Measurements from ENCODE around the gene NTF4.
"Not testable (repeated sequence)": the region's sequence is repeated elsewhere in the genome, so short reads cannot be mapped to it uniquely, and the experiment has no call there.

The NTF4 gene

DNA sequence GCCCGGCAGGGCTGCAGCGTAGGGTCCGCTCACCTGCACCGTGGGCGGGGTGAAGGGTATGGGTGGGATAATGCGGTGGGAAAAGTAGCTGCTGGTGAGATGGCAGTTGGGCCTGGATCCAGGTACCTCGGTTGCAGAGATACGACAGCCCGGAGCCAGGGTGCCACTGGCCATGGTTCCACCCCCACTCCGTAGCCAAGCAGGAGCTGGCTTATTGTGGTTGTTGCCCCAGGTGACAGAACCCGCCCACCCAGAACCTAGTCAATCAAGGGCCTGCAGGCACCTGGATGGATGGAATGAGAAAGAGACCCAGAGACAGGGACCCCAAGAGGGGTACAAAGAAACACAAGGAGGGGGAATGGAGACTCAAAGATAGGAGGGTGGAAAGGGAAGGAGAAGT lies 44.3 kb downstream of the NTF4 start:
- Histone ChIP-seq H3K9ac (no peak overlapping the region), H3K9me3 (ENCODE audit: control insufficient read depth, low read length) (no peaks in the 10 kb centered on the region), H3K27ac (no peak overlapping the region), H3K4me2 (ENCODE audit: low read length) (no peak overlapping the region), H3K4me3 (ENCODE audit: low read depth, low read length) (no peak overlapping the region), H3K4me1 (peaks cover 5% of the 10 kb centered on the region), H3K27me3 (ENCODE audit: control insufficient read depth, insufficient read depth, low read length) (no peaks in the 10 kb centered on the region), H3K36me3 (ENCODE audit: control insufficient read depth, insufficient read depth, low read length) (no peaks in the 10 kb centered on the region), H2AFZ (no peak overlapping the region), H3K79me2 (no peaks in the 10 kb centered on the region)
- TF ChIP-seq, protein P1, sequence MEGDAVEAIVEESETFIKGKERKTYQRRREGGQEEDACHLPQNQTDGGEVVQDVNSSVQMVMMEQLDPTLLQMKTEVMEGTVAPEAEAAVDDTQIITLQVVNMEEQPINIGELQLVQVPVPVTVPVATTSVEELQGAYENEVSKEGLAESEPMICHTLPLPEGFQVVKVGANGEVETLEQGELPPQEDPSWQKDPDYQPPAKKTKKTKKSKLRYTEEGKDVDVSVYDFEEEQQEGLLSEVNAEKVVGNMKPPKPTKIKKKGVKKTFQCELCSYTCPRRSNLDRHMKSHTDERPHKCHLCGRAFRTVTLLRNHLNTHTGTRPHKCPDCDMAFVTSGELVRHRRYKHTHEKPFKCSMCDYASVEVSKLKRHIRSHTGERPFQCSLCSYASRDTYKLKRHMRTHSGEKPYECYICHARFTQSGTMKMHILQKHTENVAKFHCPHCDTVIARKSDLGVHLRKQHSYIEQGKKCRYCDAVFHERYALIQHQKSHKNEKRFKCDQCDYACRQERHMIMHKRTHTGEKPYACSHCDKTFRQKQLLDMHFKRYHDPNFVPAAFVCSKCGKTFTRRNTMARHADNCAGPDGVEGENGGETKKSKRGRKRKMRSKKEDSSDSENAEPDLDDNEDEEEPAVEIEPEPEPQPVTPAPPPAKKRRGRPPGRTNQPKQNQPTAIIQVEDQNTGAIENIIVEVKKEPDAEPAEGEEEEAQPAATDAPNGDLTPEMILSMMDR (IDR thresholded peaks at IDR 0.05), result no peak

DNA sequence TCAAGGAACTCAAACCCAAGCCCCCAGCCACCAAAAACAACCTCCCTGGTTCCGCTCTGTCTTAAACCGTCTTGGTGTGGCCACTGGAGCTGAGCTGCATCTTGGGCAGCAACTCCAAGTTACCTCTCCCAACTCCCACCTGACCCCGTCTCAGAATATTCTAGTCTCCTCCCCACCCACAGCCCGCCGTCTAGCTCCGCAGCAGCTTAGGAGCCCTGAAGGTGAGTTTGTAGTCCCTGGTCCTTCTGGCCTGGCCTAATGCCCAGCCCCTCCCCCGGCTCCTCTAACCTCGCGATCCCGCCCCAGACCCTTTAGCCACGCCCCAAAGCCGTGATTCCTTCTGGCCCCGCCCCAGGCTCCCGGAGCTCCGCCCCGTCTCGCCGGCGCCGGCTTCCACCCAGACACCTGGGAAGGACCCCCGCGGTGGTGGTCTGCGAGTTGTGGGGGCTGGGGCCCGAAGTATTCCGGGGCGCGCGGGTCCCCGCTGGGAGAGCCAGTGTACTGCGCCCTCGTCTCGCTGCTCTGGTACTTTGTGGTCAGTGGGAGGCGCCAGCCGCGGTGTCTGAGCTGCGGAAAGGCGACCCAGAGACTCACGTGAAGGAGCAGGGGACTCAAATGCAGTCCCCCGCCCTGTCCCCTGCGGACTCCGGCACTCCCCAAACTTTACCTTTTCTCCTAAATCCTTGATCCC lies 45.2 kb downstream of the NTF4 start:
- Histone ChIP-seq H3K4me2 (ENCODE audit: low read length) (peak overlapping the region; percentile 88), H3K36me3 (ENCODE audit: control insufficient read depth, insufficient read depth, low read length) (no peaks in the 10 kb centered on the region), H3K9me3 (ENCODE audit: control insufficient read depth, low read length) (no peaks in the 10 kb centered on the region), H3K4me3 (ENCODE audit: low read depth, low read length) (peak overlapping the region; percentile 52), H3K27ac (no peak overlapping the region), H3K27me3 (ENCODE audit: control insufficient read depth, insufficient read depth, low read length) (no peaks in the 10 kb centered on the region), H3K9ac (no peak overlapping the region), H3K4me1 (peaks cover 5% of the 10 kb centered on the region), H3K79me2 (no peaks in the 10 kb centered on the region), H2AFZ (peak overlapping the region; percentile 68)
- TF ChIP-seq, protein P1 (IDR thresholded peaks at IDR 0.05), result no peak

DNA sequence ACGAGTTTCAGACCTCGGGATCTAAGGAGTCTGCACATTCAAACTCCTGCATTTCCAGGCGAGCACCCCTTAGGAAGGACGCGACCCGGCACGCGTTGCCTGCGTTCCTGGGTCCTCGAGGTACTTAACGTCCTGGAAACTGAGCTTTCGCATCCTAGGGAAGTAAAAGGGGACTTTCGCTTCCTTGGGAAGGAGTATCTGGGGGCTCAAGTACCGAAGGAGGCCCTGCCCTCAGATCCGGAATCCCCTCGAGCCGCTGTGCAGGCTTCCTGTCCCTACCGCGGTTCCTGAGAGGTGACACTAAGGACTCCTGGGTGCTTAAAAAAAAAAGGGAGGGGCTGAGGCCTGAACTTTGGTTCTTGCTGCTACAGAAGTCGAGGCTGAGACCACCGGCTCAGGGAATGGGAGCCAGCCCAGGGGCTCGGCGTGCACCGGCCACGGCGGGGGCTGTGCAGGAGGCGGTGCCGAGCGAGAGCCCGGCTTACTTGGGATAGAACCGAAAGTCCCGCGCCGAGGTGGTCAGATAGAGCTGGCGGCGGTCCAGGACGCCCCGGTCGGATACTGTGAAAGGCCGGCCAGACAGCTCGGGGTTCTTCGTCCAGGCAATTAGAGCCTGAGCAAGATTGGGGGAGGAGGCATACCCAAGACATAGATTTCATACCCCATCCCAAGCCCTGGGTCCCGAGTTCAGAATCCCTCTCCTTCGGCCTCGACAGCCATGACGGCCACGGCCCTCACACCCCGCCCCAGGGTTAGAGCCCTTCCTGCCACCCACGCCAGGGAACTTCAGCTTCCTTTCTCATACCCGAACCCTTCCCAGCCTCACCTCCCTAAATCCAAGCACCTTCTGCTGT lies 46.0 kb downstream of the NTF4 start:
- H3K27me3 ChIP-seq (ENCODE audit: control insufficient read depth, insufficient read depth, low read length); H3K36me3 ChIP-seq (ENCODE audit: control insufficient read depth, insufficient read depth, low read length); H3K9ac ChIP-seq; H3K9me3 ChIP-seq (ENCODE audit: control insufficient read depth, low read length); H3K27ac ChIP-seq; H3K4me1 ChIP-seq; H3K79me2 ChIP-seq: not testable (repeated sequence)
- peak overlapping the region; percentile 88 for H3K4me2 ChIP-seq (ENCODE audit: low read length)
- H3K4me3 ChIP-seq (ENCODE audit: low read depth, low read length), result peak overlapping the region; percentile 52
- peak overlapping the region; percentile 68 for H2AFZ ChIP-seq

DNA sequence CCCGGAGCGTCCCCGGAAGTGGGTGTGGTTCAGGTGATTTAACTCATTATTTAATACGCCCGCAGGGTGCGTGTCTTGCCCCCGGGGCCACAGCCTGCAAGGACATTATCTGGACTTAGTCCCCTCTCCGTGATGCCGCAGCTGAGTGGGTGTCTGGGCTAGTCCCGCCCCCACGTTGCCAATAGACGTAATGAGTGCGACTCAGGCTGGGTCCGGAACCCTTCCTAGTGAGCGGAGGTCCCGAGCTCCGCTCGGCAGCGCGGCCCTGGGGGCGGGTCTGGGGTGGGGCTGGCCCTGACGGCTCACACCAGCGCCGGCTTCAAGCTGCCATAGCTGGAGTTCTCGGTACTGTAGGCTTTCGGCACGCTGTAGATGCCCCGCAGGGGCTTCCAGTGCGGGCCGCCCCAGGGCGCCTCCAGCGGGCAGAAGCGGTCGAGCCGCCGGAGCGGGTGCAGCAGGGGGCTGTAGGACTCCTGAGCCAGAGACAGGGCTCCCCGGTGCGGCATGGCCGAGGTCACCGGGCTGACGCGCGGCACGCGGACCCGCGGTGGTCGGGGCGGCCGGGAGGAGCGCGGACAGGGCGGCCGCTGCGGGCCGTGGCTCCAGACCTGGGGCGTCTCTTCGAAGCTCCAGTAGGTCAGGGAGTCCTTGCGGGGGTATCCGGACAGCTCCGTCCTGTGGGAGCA lies 46.8 kb downstream of the NTF4 start:
- H3K9ac ChIP-seq, result no peak overlapping the region
- peaks cover 5% of the 10 kb centered on the region for H3K4me1 ChIP-seq
- peak overlapping the region; percentile 52 for H3K4me3 ChIP-seq (ENCODE audit: low read depth, low read length)
- H3K9me3 ChIP-seq (ENCODE audit: control insufficient read depth, low read length), result no peaks in the 10 kb centered on the region
- TF ChIP-seq, protein P1 (IDR thresholded peaks at IDR 0.05), result peak; percentile 41
- H3K27ac ChIP-seq, result no peak overlapping the region
- H3K79me2 ChIP-seq, result no peaks in the 10 kb centered on the region
- H3K4me2 ChIP-seq (ENCODE audit: low read length), result peak overlapping the region; percentile 88
- H2AFZ ChIP-seq, result peak overlapping the region; percentile 68
- no peaks in the 10 kb centered on the region for H3K36me3 ChIP-seq (ENCODE audit: control insufficient read depth, insufficient read depth, low read length)
- no peaks in the 10 kb centered on the region for H3K27me3 ChIP-seq (ENCODE audit: control insufficient read depth, insufficient read depth, low read length)

DNA sequence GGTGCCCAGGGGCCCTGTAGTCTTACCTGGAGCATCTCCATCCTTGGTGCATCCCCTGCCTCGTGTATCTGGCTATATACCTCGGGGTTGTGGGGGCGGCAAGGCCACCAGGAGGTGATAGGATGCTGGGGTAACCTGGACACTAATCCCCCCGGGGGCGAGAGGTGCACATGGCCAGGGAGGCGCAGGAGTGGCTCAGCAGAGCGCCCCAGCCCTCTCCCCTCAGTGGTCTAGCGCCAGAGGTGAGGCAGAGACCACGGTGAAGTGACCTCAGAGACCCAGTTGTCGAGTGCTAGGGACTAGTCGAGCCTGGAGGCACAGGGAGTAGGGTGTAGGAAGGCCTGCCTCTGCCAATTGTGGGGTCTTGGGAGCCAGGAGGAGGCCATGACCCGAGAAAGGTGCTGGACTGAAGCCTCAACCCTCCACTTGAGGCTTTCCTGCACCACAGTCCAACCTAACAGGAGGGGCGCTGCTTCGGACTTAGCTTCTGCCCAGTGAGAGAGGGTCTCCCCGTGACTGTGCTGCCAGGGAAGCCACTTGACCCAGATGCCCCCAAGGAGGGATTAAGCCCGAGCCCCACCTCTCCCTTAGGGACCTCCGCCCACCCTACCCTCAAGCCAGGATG lies 47.5 kb downstream of the NTF4 start, which contains the start of gene LHB:
LHB (minus strand) TSS at position 51 of the 625 bp plus-strand sequence; CDS start at position 41, 10 bp downstream.
- Histone ChIP-seq H3K4me2 (ENCODE audit: low read length) (peak within 1 kb of the TSS; percentile 88), H3K79me2 (no peaks in the 10 kb centered on the region), H3K4me1 (peaks cover 5% of the 10 kb centered on the region), H3K27ac (no peak within 1 kb of the TSS), H3K9ac (no peak within 1 kb of the TSS), H3K27me3 (ENCODE audit: control insufficient read depth, insufficient read depth, low read length) (no peaks in the 10 kb centered on the region), H3K9me3 (ENCODE audit: control insufficient read depth, low read length) (no peaks in the 10 kb centered on the region), H2AFZ (peak within 1 kb of the TSS; percentile 68), H3K36me3 (ENCODE audit: control insufficient read depth, insufficient read depth, low read length) (no peaks in the 10 kb centered on the region), H3K4me3 (ENCODE audit: low read depth, low read length) (peak within 1 kb of the TSS; percentile 52)
- TF ChIP-seq, protein P1 (IDR thresholded peaks at IDR 0.05), result no peak

Data from parathyroid adenoma (tissue), 2 donors.